Occipital lobe (tissue), 2 donors: ENCODE results near the gene SPHK1. TPM values are rescaled to one million over a fixed set of nuclear protein-coding genes. Genes with fewer than 3 reads are reported as not detected.

Experiments
- DNase-seq: peaks from one replicate; lab custom pipeline; 2025; lab: John Stamatoyannopoulos, UW
- total RNA-seq: library from RNA; depleted of rRNA; stranded (reverse); fragments of >200 nt; gene quantifications from one replicate; pipeline ENCODE4 v1.2.3, GENCODE V29; 2014

Gene SPHK1
- total RNA-seq, 1 donor from 2014 or later = 0.78 TPM

DNA sequence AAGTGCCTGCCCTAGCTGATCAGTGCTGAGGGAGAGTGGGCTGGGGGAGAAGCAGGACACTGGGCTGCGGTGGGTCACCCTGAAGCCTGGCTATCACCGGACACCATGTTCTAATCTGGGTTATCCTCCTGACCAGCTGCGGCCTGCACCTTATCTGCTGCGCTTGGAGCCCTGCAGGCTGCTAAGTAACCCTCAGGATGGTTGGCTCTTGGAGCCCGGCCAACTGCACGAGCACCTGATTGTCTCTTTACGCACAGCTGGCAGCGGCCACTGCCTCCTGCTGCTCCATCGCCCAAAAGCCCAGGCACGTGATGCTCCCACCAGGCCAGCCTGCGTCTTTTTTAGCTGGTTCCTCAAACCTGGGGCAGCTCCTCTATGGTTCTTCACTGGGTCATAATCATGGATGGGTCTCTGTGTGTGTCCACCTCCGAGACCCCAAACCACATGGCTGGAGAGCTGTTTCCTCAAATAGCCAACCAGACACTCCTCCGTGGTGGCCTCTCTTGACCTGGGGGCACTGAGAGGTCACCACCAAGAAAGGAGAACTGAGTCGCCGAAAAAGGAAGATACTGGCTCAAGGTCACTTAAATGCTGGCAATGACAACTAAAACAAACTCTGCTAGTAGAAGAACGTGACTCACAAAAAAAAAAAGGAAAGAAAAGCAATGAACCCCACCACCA lies 21.7 kb downstream of the SPHK1 start:
- peak; percentile 26 for DNase-seq

DNA sequence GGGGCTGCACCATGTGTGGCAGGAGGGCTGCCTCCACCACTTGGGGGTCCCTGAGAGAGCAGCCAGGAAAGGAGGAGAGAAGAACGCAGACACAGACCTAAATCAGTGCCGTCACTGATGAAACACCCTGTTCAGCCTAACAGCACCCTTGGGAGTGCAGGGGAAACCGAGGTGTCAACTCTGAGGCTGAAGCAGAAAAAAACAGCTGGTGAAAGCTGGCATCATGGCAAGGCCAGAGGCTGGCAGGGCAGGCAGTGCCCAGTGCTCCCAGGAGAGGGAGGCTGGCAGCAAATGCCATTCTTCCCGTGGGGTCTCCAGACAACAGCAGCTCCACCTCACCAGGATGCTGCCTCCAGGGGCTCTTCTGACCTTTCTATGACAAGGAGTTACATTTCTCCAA lies 23.1 kb downstream of the SPHK1 start:
- no peak for DNase-seq

DNA sequence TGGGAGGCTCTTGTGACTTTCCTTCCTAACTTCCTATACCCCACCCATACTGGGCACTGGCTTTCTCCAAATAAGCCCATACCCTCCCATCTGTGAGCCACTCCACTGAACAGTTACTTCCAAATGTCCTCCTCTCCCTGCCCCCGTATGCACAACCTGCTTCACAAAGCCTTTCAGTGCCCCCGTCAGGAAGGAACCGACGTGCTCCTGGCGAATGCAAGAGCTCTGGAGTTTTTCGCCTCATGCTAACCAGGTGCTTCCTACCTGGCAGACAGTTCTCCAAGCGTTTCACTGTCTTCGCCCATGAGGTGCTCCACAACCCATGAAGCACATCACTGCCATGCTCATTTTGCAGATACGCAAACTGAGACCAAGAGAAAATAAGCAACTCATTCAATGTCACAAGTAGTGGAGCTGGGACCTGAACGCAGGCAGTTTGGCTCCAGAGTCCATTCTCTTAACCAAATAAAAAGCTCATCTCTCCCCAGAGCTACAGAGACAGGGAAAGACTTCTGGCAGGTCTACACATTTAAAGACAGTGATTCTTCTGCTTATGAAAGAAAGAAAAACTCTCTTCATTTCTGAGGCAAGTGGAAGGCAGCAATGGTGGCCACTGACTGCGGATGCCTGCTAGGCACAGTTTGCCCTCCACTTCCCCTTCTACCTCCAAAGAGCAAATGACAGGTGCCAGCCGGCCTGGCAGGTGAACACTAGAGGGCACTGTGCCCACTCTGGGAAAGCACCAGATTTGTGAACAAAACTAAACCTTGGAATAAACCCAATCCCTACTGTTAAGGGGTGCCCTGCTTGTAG lies 23.8 kb downstream of the SPHK1 start:
- DNase-seq = peak; percentile 34

DNA sequence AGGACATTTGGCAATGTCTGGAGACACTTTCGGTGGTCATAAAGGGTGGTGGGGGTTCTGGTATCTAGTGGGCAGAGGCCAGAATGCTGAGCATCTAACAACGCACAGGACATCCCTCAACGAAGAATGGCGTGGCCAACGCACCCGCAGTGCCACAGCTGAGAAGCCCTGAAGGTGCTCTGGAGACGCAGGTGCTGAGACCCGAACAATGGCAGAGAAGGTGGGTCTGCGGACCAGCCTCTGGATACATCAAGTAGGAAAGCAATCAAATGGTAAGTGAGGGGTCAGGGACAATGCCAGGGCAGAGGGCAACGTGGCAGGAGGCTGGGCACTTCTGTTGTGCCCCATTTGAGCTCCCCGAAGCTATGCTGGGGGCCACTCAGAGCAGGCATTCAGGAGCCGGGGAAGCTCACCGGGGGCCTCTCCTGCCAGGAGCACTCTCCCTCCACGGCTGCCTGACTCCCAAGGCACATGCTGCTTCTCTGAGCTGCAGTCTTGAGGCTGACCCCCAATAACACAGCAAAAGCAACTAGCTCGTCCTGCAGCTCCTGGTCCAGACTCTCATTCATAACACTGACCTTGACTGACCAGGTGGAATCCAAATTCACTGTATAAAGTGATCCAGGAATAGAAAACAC lies 26.0 kb downstream of the SPHK1 start:
- DNase-seq = no peak

DNA sequence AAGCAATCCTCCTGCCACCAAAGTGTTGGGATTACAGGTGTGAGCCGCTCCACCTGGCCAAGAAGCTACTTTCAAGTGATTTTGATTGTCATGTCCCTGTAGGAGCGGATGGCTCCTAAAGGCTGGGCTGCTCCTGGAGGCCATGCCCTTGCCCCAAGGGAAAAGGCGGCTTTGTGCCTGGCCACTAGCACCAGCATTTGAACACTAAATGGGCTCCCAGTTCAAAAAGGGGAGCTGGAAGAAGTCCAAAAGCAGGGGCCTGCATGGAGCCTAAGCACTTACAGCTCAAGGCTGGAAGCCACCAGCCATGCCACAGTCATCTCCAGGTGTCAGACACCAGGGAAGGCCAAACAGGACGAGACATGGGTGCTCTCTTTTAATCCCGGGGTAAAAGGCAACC lies 26.8 kb downstream of the SPHK1 start:
- DNase-seq = no peak

DNA sequence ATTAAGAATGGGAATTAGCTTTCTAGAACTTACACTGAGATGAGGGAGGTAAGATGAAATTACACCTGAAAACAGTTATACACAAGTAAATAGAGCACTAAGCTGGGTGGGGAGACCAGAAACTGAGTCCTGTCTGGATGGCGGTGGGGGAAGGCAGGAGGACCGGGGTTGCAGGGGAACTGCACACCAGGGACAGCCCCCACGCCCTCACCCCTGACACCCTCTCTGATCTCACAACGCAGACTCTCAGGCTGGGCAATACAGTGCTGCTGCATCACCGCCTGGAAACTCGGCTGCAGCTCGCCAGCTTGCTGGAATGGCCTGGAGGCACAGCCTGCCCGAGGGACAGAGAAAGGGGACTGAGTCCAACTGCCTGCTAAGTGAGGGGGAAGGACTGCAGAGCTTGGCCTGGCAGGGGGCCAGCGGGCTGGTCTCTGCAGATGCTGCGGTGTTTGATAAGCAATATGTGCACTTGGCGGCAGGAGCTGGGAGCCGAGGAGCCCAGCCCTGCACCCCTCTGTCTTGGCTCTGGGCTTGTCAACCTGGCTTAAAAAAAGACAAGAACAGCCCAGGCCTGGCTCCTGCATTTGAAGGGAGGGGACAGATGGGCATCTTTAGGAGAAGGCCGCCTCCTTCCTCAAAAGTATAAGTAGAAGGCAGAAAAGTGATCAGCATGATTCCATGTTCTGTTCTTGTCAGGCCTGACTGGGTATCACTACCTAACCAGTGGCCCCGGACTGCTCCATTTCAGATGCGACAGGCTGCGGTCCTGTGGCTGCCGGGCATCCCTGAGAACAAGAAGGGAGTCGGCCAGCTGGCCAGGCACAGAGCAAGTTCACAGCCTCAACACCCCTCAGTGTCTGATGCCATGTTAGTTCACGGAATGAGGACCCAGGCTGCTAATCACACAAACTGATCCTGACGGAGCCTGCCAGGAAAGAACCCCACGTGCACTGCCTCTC lies 30.2 kb downstream of the SPHK1 start:
- DNase-seq = peak; percentile 61

DNA sequence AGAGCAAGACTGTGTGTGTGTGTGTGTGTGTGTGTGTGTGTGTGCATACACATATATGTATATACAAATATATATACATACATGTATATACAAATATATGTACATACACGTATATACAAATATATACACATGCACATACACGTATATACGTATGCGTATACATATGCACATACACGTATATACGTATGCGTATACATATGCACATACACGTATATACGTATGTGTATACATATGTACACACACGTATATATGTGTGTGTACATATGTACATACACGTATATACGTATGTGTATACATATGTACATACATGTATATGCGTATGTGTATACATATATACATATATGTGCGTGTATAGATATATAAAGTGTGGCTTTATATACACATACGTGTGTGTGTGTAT lies 31.4 kb downstream of the SPHK1 start:
- DNase-seq = no peak

DNA sequence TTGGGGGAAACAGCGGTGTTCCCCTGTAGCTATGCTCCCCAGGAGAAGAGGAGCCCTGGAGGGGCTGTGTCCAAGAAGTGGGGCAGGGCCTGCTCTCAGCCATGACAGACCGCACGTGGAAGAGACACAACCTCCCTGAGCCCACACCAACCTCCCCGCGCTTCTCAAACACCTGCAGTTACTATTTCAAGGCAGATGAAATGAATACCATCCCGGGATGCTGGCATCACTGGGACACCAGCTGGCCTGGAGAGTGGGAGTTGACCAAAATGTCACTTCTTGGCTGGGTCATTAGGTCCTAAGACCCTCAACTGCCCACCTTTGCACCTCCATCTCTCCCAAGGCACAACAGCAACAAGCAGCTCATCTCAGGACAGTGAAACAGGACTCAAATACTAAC lies 32.0 kb downstream of the SPHK1 start:
- DNase-seq = no peak

DNA sequence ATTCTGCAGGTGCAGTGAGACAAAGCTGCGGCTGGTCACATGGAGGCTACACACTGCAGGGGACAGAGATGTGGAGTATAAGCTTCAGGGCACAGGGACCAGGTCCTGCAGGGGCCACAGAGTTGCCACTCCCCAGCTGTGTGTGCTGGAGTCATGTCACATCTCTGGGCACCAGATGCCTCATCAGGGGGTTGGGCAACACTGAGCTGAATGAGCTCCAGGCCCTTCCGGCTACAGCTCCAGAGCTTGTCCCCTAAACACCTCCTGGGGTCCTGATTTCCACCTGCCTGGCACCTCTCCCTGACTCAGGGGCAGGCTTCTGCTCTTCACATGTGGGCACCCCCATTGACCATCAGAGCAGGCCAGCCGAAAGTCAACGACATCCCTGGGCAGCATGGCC lies 32.5 kb downstream of the SPHK1 start:
- no peak for DNase-seq

DNA sequence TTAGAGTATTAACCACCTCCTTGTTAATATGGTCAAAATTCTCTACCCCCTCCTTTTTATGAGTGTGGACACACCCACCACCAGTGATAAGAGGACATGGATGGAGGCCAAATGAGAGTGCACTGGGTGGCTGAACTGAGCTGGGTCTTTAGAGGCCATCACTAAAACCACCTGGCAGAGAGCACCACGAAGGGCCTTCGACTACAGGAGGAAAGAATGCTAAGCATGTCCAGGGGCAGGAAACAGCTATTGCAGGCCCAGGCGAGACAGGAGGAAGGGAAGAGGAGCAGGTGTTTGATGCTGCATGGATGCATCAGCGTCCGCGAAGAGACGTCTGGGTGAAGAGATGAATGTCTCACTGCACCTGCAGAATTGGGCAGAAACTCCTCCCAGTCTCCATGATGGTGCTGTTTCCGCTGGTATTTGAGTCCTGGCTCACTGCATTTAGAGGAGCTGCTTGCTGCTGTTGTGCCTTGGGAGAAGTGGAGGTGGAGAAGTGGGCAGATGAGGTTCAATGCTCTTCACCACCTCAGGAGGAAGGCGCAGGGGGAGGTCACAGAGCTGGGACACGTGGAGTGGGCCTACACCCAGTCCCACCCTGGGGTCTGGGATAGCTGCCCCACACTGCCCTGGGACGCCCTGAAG lies 33.2 kb downstream of the SPHK1 start:
- no peak for DNase-seq

DNA sequence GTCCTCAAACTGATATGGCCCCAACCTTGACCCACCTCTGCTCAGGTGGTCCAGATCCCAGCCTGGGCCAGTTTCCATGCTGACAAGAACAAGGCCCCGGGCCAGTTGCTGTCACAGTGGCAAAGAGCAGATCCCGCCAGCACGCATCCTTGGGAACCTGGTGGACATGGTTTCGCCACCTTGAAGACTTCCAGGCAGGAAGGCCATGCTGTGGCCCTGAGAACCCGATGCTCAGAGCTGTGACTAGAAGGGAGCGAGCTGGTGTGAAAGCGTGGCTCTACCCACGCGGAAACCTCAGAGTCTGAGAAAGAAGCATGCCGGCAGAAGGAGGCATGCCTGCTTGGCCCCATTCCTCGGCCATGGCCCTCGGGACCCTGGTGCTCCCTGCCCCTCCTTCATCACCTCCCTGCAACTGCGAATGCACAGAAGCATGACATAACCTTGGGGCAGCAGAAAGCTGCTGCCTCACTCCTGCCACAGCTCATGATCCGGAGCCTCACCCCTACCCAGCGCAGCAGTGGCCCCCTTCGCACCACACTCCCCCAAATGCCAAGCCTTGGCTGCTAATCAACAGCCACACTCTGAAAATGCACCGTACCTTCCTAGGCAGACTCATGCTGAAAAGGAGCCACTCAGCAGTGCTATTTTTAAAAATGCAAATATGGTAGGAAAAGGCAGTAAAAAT lies 35.3 kb downstream of the SPHK1 start:
- no peak for DNase-seq

DNA sequence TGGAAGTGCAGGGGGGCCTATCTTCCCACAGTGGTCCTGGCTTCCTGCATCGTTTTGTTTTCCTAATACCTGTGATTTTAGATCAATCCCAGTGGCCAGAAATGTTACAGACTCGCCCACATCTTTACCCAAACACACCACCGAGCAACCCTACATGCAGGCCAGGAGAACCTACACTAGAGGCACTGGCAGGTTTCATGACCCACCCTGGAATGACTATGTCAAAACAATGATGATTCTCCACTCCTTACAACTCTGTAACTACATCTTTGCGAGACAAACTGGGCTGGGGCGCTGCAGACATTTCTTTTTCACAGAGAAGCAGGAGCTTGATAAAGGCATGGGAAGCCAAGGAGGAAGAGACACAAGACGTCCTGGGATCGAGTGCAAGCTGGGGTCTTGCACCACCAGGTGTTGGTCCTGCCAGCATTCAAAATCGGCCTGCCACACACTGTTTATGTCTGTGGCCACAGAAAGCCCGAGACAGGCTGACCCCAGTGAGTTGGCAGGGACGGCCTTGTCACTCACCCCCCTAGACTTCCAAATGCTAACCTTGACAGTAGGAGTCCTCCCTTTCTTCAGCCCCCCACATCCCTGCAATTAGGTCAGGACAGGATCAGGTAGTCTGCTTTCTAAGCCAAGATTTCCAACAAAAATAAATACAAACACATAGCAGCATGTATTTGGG lies 36.1 kb downstream of the SPHK1 start:
- DNase-seq = no peak

DNA sequence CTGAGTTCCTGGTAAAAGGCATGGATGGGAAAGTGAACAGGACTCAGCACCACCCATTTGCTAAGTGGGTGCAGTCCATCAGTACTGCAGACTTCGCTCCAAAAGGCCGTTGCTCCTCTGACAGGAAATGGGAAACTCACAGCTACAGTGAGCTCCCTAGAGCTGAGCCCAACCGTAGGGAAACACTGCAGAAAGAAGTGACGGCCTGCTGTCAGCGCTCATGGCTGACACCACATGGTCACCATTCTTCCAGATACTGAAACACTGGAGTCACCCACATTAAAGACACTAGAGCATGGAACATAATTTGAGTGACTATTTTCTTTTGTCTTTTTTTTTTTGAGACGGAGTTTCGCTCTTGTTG lies 36.6 kb downstream of the SPHK1 start:
- DNase-seq = no peak

DNA sequence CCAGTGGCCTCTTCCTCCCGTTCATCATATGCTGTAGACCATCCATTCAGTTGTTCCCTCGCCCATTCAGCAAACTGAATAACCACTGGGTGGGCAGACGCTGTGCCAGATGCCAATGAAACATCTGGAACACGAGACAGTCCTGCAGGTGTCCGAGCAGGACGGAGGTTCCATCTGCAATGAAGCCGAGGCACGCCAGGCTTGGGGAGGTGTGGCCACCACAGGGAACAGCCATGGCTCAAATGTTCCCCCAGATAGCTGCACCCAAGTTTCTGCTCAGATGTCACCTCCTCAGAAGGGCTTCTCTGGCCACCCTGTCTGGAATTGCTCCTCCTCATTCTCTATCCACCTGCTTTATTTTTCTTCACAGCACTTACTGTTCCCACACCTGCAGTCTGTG lies 38.0 kb downstream of the SPHK1 start:
- no peak for DNase-seq

DNA sequence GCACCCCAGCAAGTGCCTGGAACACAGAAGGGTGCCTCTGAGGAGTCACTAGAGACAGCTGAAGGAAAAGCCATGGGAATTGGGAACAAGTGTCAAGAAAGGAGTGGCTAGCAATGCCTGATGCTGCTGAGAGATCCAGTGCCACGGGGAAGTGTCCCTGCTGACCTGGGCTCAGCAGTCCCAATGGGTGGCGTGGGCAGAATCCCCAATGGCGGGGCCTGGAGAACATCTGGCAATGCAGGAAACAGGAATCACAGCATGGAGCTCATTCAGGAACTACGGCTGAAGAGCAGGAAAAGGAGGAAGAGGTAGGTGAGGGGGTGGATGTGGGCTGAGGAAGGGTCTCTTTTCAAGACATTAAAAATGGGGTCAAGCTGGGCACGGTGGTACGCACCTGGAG lies 38.5 kb downstream of the SPHK1 start:
- DNase-seq = no peak

DNA sequence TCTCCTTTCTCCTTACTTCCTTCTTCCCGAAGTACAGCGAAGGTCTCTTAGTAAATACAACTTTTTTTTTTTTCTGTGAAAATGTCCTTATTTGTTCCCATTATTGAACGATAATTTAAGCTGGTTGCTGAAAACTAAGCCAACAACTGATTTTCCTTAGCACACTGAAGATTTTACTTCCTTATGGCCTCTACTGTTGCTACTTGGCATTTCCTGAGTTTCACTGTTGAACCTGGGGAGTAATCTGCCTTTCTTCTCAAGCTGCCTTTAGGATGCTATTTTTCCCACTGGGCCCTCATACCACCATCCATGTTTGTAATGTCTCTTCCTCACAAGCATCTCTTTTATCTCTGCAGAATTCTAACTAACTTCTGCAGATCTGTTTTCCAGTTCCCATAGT lies 42.4 kb downstream of the SPHK1 start:
- DNase-seq = no peak

DNA sequence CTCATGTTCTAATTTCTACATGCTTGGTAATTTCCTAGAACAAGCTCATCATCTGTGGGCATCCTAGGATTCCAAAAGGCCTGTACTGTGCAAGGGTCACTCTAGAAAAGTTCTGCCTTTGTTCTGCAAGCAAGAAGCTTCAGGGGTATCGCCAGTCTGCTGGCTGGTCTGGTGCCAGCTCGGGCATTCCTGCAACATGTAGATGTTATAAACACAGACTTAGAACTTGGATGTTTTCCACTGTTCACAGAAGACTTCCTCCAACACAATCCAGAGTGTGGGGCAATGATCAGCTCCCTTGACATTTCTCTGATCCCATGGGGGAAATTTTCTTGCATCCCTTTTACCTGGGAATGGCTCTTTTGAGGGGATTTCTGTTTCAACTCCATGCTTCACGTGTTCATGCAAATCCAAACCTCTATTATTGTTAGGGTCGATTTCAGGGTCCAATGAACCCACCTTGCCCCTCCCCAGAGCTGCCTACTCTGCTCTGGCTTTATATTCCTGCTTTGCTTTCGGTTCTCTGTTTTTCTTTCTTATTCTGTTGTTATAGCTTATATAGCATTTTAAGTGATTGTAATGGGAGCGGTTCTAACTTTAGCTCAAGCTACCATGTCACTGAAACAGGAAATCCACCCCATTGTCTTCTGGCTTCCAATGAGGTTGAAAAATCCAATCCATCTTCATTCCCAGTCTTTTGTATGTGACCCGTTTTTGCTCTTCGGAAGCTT lies 43.3 kb downstream of the SPHK1 start:
- DNase-seq = no peak

DNA sequence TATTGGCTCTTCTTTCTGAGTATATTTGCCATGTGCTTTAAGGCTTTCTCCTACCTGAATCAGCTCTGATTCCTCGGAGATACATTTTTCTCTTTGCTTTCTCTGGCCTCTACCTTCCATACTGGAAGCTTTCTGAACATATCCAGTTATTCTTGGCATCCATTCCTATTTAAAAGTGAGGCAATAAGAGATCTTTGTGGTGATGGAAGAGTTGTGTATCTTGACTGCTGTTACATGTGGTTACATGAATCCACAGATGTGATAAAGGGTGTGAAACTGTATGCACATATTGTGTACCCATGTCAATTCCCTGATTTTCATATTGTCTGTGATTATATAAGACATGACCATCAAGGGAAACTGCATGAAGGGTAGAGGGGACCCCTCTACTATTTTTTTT lies 44.1 kb downstream of the SPHK1 start:
- no peak for DNase-seq

DNA sequence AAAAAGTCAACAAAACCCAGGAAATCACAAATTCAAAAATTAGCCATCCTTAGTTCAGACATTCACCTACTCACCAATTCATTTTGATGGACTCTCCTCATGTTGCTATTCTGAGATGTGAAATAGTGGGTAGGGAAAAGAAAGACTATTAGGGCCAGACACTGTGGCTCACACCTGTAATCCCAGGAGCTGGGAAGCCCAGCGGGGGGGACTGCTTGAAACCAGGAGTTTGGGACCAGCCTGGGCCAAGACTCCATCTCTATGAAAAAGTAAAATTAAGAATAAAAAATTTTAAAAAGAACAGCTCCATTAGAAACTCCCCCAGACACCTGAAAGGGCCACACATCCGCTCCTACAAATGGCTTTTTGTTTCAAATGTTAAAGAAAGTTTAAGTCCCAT lies 47.1 kb downstream of the SPHK1 start:
- DNase-seq = no peak
